HG02981 (cell line): ENCODE data around the gene UXS1.
"Not testable (repeated sequence)": the region's sequence is repeated elsewhere in the genome, so short reads cannot be mapped to it uniquely, and the experiment has no call there.

ENCODE experiments used
- ATAC-seq: cut with Tn5 transposase; IDR thresholded peaks from one replicate; pipeline ENCODE4 v1.9.1; 2021; ENCODE audit warnings: mild to moderate bottlenecking, moderate library complexity; ENCODE audit not compliant: unreplicated experiment

UXS1 gene

DNA sequence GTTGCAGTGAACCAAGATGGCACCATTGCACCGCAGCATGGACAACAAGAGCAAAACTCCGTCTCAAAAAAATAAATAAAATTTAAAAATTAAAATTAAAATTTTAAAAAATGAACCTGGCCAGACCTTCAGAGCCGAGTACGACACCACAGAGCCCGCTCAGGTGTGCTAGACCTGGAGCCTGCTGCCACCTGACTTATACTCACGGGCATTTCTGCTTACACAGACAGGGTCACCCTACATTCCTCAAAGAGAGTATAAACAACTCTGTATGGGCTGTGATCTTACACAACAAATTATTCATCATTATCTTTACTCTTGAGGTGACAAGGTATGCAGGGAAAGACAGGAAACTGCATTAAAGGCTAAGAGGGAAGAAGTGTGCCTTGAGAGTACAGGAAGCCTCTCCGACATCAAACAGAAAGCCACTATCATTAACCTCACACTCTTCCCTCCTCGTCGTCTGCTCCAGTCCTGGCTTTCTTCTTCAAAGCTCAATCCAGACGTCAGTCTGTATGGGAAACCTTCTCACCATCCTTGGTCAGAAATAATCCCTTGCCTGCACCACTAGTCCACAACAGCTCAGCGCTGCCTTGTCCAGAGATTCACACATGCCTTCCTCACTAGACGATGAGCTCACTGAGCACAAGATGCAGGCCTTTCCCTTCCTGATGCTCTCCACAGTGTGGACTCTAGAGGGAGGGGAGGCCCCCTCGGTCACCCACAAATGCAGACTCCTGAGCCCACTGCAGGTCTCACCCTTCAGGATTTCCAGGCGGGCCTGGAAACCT, 56.2 kb downstream of the UXS1 start:
- no peak for ATAC-seq

DNA sequence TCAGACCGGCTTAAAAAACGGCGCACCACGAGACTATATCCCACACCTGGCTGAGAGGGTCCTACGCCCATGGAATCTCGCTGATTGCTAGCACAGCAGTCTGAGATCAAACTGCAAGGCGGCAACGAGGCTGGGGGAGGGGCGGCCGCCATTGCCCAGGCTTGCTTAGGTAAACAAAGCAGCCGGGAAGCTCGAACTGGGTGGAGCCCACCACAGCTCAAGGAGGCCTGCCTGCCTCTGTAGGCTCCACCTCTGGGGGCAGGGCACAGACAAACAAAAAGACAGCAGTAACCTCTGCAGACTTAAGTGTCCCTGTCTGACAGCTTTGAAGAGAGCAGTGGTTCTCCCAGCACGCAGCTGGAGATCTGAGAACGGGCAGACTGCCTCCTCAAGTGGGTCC, 62.9 kb downstream of the UXS1 start:
- ATAC-seq = not testable (repeated sequence)

DNA sequence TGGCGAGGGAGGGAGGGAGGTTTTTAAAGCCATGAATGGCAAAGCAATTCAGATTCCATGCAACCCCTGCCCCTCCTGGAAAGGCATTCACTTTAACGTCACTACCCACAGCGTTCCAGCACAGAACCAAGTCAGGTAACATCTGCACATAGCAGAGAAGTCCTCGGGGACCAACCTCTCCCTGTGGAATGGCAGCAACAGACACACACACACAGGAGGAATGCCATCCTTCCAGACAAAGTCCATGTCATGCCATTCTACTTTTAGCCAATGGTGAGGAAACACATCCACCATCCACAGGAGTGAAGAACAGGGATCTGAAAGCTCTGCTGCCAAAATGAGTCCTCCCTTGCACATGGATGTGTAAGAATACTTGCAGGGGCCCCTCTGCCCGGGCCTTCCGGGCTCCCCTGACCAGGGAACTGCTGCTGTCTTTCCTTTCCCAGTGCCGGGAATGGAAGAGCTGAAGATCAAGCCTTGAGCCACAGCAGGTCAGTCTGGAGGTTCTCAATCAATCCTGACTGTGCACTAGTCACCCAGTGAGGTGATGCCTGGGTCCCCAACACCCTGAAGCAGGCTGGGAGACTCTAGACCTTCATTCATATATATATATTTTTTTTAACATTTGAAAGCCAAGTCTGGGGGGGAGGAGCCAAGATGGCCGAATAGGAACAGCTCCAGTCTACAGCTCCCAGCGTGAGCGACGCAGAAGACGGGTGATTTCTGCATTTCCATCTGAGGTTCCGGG, 63.7 kb downstream of the UXS1 start:
- ATAC-seq = no peak

DNA sequence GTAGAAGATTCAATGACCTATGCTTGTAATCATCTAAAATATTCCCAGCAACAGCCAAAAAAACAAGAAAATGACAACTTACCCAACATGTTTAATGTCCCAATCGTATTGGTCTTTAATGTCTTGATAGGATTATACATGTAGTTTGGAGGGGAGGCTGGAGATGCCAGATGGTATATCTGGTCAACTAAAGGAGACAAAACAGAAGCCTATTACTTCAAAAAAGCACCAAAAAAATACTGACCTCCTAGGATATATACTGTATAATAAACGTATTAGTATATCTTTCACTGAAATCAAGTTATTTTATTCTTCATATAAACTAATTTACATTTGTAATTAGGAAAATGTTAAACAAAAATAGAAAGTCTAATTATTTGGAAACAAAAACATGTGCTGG, 64.5 kb downstream of the UXS1 start:
- no peak for ATAC-seq

DNA sequence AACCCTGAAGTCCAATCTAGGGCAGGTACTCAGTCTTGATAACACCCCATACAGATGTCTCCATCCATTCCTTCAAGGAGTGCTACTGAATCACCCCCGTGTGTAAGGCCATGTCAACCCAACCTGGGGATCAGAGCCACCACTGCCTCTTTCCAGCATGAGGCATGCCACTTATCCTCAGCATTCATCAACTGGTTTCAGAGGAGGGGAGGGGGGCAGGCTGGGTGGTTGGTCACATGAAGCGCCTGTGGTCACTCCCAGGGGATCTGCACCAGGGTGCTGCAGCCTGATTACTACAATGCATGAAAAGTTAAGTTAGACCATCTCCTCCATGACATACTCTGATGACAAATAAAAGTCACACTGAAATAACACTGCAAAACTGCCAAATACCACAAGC, 65.0 kb downstream of the UXS1 start:
- ATAC-seq = no peak

DNA sequence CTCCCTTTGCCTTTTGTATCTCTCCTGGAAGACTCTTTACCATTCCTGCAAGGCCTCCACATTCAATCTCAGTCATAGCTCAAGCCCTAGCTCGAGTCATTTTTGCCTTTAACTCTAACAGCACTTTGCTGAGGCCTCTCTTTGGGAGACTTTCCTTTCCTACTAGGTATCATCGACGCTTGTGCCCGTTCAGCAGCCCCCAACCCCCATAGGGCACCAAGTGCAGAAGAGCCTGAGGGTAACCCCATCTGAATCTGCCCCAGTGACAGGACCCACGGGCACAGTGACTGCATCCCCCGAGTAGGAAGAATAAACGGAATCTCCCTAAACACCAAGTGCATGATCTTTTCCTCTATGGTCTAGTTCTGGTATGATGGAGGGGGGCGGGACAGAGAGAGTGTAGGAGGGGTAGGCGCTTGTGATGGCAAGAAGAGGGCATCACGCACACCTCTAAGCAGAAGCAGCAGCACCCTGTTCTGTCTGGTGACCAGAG, 66.3 kb downstream of the UXS1 start:
- no peak for ATAC-seq

DNA sequence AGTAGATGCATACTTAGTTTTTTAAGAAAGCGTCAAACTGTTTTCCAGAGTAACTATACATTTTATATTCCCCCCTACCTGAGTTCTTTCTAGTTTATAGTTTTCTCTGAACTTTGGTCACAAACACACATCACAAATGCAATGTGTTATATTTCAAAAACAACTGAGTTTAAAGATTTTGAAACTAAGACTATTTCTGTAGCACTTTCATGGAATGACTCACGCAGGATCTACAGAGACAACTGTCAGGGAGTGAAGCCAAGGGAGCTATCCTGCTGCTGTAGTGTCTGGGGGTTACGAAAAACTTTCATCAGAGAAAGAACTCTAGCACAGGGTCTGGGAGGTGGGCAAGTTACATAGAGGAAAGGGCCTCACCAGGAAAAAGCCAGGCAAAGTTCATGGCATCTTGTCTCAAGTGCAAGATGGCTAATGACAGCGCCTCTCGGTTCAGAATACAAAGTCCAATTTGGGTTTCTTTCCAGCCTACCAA, 66.8 kb downstream of the UXS1 start:
- no peak for ATAC-seq

DNA sequence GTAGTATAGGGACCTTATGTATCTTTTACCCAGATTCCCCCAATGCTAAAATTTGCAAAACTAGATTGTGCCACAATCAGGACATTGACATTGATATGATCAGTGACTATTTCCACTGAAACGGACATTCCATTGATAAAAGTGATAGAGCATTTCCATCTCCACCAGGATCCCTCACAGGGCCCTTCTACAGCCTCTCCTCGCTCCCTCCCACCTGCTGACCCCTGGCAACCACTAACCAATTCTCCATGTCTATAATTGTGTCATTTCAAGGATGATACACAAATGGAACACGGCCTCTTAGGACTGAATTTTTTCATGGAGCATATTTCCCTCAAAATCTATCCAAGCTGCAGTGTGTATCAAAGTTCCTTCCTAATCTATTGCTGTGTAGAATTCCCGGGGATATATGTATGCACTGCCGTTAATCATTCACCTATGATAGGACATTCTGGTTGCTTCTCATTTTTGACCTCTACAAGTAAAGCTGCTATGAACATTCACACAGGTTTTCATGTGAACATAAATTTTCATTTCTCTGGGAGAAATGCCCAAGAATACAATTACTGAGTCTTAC, 67.3 kb downstream of the UXS1 start:
- no peak for ATAC-seq

DNA sequence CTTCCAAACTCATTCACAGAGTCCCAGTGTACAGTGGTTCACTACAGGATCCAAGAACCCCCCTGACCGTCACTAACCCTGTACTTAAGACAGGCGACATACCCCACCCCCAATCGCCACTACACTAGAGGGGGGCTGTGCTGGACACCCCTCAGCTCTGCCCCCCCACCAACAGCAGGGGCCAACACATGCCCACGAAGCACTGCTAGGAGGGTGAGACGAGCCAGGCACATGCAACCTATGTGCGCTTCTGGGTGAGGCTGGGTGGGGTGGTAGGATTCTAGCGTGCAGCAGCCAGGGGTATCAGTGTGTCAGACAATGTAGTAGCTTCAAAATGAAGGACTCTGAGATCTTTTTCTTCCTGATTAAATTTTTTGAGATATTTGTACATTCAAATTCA, 67.8 kb downstream of the UXS1 start:
- ATAC-seq = no peak

DNA sequence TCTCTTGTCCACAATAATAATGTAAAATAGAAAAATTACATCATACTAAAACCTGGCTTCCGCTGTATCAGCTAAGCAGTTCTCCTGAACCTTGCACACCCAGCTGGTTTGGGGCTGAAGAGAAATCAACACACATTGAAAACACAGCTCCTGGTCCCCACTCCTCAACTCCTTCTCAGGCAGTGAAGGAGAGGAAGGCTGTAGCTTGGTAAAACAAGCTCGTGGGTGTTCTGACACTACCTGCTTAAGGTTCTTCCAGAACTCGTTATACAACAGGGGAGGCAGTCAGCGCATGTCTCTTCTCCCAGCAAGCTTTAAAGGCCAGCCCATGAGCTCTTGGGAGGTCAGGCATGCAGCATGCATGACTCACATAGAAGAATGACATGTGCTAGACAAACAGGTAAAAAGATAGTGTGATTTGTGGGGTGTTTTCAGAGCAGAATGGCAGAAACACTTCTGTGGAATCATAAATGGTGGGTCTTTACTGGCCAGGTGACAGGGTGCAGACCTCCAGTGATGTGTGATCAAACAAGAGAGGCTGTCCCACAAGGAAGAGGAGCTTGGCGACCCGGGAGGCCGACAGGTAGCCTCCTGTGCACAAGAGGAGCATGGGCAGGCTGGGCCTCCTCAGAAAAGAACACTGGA, 69.1 kb downstream of the UXS1 start:
- no peak for ATAC-seq

DNA sequence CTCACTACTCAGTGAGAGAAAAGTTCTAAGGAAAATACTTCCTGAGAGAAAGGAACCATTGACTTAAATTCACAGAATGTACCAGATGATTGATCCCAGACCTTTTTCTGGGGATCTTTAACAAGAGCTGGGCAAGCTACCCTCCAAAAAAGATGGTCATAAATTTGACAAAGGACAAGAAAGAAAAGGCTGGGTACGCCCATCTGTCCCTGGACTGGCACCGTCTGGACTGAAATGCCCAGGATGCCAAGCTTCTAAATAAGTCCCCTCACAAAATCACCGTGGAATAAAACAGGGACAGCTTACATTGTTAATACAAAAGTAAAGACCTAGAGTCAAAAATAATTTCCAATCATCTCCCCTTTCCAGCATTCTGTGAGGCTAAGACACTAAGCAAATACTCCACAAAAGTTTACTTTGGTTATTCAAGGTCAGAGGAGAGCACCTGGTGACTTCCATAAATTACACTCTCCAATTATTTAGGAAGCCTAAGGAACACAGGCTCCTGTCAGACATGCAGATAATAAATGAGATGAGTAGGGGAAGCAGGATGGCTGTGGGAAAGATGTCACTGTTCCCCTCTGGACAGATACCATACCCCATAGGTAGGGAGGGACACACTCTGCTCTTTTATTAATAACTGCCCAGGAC, 69.9 kb downstream of the UXS1 start:
- ATAC-seq = no peak

DNA sequence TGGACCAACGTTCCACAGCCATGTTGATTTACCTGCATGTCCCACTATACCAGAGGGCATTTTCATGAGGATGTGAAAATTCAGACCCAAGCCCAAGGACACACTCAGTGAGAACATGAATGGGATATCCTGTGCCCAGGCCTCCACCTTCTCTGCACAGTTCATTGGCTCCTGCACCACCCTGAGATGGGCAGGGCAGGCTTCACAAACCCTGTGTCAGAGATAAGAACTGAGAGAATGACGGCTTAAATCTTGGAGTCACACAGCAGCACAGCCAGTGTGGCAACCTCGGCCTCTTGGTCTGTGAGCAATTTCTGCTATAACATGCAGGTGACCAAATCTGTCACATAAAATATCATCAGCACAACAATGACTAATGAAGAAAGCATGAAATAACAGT, 71.9 kb downstream of the UXS1 start:
- no peak for ATAC-seq

DNA sequence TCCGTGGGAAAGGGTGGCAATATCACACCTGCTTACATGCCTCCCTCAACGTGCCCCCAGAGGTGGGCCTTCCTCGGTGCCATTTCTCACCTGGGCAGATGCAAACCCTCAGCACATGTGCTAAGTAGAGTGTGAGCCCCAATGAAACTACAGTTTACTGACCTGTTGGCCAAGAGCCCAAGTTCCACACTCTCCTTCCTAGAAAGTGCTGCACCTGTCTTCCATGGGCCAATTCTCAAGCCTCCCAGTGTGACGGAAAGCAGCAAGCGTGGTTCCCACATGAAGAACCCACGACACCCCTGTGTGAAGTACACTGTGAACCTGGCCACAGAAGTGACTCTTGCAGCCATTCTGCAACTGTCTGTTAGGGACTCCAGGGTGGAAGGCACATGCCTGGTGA, 73.7 kb downstream of the UXS1 start:
- ATAC-seq = no peak

DNA sequence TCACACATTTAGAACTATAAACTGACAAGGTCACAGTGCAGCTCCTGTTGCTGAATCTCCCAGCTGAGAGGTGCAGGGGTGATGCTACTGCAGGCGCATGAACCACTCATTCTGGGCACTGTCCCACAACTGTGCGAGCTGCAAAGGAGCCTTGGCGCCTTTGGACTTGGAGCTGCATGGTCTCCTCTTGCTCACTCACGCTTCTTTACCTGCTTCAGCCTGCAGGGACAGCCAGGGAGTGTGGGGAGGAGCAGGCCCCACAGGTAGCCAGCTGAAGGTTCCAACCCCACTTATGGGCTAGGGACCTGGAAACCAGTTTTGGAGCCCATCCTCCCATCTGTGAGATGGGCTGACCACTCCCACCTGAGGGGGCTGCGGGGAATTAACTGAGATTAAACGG, 75.0 kb downstream of the UXS1 start:
- no peak for ATAC-seq

DNA sequence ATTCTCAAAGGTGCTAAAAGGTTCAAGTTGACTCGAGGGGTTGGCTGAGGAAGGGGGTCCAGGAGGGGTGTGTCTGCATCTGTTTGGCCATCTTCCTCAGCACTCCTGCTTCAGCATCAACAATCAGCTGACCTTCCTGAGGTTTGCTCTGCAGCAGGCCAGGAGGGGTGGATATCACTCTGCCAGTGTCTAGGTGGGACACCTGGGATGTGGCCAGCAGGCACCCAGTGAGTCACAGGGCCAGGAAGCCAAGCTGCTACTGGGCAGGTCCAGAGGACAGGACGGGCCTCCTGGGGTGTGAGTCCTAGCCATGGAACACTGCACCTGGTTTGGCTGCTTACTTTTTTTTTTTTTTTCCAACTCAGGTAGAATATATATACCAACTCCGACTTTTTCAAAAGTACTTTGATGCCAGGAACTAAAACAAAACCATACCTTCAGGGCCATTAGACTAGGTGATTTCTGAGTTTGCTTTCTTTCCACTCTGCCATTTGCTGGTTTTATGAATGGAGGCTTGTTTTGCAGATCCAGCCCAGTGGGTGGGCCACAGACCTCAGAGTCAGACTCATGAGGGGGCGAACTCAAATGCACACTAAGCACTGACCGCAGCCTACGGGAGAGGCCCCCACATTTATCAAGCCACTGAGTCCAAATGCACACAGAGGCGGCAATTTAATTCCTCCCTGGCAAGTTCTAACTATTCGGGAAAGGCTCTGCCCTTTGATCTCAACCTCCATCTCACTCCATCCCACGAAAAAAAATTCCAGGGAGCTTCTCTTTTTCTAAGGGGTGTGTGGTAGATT, 76.0 kb downstream of the UXS1 start:
- ATAC-seq = no peak

DNA sequence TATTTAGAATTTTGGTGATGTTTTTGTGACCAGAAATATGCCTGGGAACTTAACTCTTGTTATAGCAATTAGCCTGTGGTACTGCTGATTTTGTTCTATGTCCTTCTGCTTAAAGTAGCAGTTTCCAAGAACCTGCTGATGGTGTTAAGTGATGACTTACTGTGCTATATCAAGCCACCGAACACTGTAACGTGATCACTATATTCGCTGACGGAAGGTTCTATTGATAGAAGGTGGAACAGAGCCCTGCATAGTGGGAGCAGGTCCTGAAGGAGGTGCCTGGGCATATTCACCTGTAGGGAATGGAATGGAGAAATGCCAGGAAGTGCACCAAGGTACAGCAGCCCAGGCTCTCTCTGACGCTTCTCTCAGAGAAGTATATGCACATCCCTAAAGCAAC, 76.8 kb downstream of the UXS1 start:
- ATAC-seq = no peak

DNA sequence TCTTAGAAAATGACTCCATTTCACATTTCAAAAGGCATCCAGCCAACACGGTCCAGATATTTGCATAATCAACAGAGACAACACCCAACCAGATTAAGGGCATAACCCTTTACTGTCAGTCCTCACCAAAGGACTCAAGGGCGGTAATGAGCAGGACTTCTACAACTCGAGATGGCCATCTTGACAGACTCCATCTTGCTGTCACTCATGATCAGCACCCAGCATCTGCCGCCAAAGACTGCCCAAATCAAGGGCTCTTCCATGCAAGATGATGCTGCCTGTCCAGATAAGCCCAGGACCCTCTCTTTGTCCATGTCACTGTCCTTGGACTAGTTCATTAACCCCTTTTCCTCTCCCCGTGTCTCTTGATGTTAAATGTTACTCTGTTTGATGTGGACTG, 77.9 kb downstream of the UXS1 start:
- no peak for ATAC-seq

DNA sequence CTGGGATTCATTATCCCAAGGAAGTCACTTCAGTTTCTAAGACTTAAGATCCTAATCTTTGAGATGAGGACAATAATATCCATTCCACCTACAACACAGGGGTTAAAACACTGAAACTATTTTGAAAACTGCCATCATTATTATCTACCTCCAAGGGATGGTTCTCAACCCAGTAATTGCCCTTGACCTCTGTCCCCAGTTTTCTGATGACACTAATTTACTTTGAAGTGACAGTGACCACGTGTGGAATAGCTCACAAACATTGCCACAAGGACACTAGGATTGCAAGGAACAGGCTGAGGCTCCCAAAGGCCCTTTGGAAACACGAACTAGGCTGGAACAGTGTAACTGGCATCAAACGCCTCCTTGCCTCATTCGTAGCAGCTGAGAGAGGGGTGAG, 78.4 kb downstream of the UXS1 start:
- no peak for ATAC-seq

DNA sequence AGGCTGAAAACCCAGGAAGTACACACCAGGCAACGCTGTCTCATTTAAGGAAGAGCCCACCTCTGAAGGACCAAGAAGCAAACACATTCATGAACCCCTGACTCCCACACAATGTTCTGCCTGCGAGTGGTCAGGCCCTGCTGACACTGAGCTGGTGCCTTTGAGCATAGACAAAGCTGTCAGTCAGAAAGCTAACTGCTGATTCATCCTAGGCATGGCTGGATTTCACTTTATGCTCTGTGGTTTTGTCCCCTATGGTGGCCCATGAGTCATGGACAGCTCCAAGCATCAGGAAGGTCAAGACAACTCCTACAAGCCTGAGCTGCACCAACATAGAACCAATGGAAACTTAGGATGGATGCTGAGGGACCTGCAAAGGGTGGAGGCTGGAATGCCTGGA, 78.9 kb downstream of the UXS1 start:
- no peak for ATAC-seq

DNA sequence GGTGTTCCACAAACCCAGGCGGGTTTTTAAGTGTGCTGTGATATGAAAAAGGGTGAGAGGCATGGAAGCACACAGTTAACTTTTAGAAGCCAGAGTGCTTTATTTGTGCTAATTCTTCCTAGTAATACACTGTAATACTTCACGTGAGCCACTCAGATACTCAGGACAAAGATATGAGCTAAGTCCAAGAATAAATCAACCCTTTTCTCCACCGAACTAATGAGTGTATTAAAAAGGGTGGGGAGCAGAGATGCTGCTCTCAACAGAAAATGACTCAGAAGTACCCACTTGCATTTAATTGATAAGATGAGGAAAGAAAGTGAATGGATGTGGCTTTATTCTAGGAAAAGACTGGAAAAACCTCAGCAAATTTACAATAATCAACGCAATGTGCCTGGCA, 79.9 kb downstream of the UXS1 start:
- ATAC-seq = no peak
